Measurements from ENCODE around the gene AFAP1L1. TPM values are rescaled to one million over a fixed set of nuclear protein-coding genes. Genes with fewer than 3 reads are reported as not detected.

The AFAP1L1 gene
- total and polyA plus RNA-seq, 7 donors, result 10.8 to 39.9 (median 23.0) TPM

DNA sequence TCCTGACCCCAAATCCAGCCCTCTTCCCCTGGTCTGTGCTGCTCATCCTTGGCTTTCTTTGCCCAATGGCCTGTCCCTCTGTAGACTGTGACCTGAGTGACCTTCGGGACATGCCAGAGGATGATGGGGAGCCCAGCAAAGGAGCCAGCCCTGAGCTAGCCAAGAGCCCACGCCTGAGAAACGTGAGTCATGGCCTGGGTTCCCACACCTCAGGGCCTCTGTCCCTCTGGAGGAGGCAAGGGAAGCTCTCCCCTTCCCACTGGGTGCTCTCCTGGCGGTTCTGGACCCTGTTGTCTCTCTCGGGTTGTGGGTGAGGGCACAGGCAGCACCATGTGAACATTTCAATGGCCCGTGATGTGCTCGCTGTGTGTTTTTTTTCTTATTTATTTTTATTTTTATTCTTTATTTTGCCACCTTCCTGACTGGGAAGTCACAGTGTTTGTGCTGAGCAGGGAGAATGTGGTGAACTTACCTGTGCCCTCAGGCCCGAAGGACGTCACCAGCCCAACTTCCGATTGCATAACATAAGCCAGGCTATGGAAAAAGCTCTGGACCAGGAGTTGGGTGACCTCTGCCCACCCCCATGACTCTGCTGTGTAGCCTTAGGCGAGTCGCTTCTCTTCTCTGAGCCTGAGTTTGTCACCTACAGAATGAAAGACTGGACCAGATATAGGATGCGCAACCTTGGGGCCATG lies 29.5 kb downstream of the AFAP1L1 start:
- peaks cover 47% of the 10 kb centered on the region for H3K4me1 ChIP-seq
- DNase-seq (no peak), ATAC-seq (no peak)
- no peaks in the 10 kb centered on the region for H3K9me3 ChIP-seq
- 81 to 84% (median 83%) methylated on average over 13 of the region's 13 CpGs for WGBS, 3 donors
- H3K36me3 ChIP-seq (ENCODE audit: insufficient read depth in 1 of 2, low read depth in 1 of 2), result peaks cover 0 to 70% of the 10 kb centered on the region in 2 donors
- peak overlapping the region; percentile 41 for H3K27ac ChIP-seq
- no peak overlapping the region for H3K4me3 ChIP-seq
- intact Hi-C loops (cut with DNase I), result no loop called here
- TF ChIP-seq, protein P1, sequence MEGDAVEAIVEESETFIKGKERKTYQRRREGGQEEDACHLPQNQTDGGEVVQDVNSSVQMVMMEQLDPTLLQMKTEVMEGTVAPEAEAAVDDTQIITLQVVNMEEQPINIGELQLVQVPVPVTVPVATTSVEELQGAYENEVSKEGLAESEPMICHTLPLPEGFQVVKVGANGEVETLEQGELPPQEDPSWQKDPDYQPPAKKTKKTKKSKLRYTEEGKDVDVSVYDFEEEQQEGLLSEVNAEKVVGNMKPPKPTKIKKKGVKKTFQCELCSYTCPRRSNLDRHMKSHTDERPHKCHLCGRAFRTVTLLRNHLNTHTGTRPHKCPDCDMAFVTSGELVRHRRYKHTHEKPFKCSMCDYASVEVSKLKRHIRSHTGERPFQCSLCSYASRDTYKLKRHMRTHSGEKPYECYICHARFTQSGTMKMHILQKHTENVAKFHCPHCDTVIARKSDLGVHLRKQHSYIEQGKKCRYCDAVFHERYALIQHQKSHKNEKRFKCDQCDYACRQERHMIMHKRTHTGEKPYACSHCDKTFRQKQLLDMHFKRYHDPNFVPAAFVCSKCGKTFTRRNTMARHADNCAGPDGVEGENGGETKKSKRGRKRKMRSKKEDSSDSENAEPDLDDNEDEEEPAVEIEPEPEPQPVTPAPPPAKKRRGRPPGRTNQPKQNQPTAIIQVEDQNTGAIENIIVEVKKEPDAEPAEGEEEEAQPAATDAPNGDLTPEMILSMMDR (IDR thresholded peaks at IDR 0.05), result no peak
- no peaks in the 10 kb centered on the region for H3K27me3 ChIP-seq (ENCODE audit: insufficient read depth in 3 of 3, low read length in 2 of 3)

DNA sequence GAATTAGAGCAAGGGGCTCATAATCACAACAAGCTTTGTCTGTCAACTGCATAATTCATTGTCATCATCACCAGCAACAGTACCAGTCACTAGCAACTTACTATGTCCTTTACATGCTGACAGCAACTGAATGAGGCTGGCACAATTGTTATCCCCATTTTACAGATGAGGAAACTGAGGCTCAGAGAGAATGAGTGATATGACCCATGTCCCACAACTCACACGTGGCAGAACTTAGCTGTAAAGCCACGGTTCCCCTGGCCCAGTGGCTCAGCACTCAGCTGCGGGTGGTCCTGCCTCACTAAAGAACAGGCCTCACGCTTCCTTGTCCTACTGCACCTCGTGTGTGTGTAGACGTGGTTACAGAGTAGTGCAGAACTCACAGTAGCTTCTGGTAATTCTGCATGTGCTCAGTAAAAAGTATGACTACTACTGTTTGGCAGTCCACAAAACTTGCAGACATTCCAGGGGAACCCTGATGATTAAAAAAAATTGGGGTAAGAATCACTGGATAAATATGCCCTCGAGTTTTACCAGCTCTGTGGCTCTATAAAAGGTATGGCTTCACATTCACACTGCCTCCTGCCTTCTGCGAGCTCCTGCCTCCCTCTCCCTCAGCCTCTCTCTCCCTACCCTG lies 30.2 kb downstream of the AFAP1L1 start:
- DNase-seq, result no peak
- TF ChIP-seq, protein P1 (IDR thresholded peaks at IDR 0.05), result no peak
- H3K27ac ChIP-seq, result no peak overlapping the region
- no peaks in the 10 kb centered on the region for H3K9me3 ChIP-seq
- no peaks in the 10 kb centered on the region for H3K27me3 ChIP-seq (ENCODE audit: insufficient read depth in 3 of 3, low read length in 2 of 3)
- H3K4me3 ChIP-seq, result no peak overlapping the region
- H3K4me1 ChIP-seq, result peaks cover 41% of the 10 kb centered on the region
- H3K36me3 ChIP-seq (ENCODE audit: insufficient read depth in 1 of 2, low read depth in 1 of 2), result peaks cover 0 to 77% of the 10 kb centered on the region in 2 donors
- ATAC-seq, result no peak
- 79 to 82% (median 80%) methylated on average over 8 of the region's 8 CpGs for WGBS, 3 donors
- intact Hi-C loops (cut with DNase I), result no loop called here

DNA sequence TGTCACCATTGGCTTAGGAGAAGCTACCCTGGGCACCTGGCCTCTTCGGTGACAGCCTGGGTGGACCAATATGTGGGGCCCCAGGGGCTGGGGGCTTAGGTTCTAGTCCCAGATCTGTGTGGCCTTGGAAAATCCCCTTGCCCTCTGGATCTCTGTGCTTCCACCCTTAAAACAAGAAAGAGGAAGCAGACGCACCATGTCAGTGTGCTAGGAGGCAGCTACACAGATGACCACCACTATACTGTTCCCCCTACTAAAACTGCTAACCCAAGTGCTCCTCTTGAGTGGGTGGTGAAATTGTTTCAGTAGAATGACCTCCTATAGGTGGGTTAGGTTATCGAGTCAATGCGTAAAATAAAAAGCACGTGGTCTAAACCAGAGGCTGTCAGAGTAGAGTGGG lies 31.0 kb downstream of the AFAP1L1 start:
- H3K4me1 ChIP-seq, result peaks cover 33% of the 10 kb centered on the region
- ATAC-seq (no peak), DNase-seq (no peak)
- H3K4me3 ChIP-seq, result no peak overlapping the region
- H3K36me3 ChIP-seq (ENCODE audit: insufficient read depth in 1 of 2, low read depth in 1 of 2), result peaks cover 0 to 78% of the 10 kb centered on the region in 2 donors
- TF ChIP-seq, protein P1 (IDR thresholded peaks at IDR 0.05), result no peak
- no peaks in the 10 kb centered on the region for H3K27me3 ChIP-seq (ENCODE audit: insufficient read depth in 3 of 3, low read length in 2 of 3)
- H3K9me3 ChIP-seq, result no peaks in the 10 kb centered on the region
- no peak overlapping the region for H3K27ac ChIP-seq
- intact Hi-C loops (cut with DNase I), result no loop called here
- WGBS, 3 donors, result 85 to 88% (median 85%) methylated on average over 5 of the region's 5 CpGs

DNA sequence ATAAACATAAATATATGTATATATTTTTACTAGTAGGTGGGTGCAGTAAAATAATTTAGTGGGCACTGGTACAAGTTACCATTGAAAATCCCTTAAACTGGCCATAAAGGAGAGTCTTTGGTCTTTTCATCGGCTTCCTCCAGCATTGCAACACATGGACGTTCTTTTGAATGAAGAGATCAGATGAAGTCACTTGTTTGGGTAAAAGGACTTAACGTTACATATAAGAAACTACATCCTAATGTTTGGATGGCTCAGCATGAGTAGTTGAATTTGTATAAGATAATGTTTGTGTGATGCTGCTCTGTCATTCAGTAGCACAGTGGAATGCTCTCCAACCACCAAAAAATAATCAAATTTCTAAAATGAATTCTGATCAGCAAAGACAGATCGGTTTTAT lies 31.6 kb downstream of the AFAP1L1 start:
- 74 to 81% (median 76%) methylated on average over 4 of the region's 4 CpGs for WGBS, 3 donors
- peaks cover 0 to 83% of the 10 kb centered on the region in 2 donors for H3K36me3 ChIP-seq (ENCODE audit: insufficient read depth in 1 of 2, low read depth in 1 of 2)
- intact Hi-C loops (cut with DNase I), result no loop called here

More for the DNA sequence above, 31.6 kb downstream of the AFAP1L1 start:
- Histone ChIP-seq H3K4me1 (peaks cover 29% of the 10 kb centered on the region), H3K27ac (no peak overlapping the region), H3K27me3 (ENCODE audit: insufficient read depth in 3 of 3, low read length in 2 of 3) (no peaks in the 10 kb centered on the region), H3K9me3 (no peaks in the 10 kb centered on the region), H3K4me3 (no peak overlapping the region)
- ATAC-seq, result no peak
- TF ChIP-seq, protein P1 (IDR thresholded peaks at IDR 0.05), result no peak
- no peak for DNase-seq
